HG03159 (cell line): Measurements from ENCODE around the gene ACSS1.

Experiments used
- ATAC-seq: cut with Tn5 transposase; IDR thresholded peaks from one replicate; pipeline ENCODE4 v1.9.1; 2021; ENCODE audit warnings: mild to moderate bottlenecking, moderate library complexity; ENCODE audit not compliant: unreplicated experiment

The ACSS1 gene

DNA sequence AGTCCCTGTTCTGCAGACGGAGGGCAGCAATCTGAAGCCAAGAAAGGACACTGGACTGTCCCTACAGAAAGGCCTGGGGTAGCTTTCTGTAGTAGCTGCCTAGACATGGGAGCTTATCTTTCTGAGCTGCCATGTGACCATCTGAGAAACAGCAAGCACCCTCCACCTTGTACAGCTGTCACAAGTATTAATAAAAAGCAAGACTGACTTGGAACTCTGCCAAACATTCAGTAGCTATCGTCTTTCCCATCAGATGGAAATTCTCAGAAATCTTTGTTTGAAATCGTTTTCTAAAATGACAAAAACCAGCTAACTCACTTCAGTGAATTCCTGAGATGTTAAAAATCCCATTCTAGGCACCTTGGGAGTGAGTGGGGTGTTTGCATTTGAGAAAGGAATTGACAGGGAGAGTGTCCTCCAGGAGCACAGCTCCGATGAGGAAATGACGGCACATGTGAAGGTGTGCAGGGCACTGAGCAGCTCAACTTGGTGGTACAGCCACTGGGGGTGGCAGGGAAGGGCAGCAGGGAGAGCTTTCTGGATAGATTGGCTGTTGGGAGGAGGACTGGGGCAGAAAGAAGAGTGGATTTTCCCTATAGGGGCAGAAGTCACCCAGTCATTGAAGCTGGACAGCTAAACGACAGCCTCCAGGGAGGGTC, 24.5 kb downstream of the ACSS1 start:
- no peak for ATAC-seq

DNA sequence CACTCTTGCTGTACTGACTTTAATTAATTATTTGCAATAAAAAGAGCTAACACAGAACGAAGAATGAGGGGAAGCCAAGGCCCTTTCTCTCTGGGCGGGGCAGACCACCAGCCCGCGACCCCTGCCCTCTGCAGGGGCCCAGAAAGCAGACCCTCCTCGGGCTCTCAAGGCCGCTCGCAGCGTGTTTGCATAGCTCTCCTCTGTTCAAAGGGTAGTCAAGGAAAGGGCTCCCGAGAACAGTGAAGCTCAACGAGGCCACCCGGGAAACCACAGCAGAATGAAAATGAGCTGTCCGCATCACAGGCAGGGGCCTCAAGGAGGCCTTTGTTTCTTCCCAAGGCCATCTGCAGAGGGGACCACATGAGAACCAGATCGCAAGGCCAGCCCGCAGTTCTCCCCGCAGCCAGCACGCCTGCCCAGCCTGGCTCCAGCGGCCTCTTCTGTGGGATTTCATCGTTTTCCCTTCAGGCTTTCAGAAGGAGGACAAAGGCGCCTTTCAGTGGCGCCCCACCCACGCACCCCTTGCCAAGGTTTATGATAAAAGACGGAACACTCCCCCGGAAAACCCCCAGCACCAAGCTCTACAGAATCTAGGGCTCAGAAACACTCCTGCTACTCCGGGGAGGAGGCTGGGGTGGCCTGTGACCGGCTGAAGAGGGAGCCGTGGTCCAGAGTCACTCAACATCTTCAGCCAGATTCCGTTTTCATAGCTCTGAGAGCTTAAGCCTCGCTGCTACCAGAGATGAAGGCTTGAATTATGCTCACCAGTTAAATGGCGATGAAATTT, 25.3 kb downstream of the ACSS1 start:
- ATAC-seq, result no peak

DNA sequence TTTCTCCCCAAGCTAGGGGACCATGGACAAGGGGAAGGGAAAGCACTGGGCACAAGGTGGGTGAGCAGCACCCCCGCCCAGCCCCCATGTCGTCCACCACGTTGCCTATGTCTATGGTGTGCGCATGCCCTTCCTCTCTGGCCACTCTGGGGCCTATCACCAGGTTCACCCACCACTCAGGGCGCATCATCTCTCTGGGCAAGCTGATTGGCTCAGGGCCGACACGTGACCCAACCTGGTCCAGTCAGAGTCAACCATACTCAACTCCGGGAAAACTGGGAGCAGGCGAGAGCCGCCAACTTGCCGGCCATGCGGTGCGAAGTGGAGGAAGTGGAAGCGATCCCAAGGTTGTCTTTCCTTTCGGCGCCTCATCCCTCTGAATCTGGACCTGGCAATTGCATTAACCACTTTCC, 25.9 kb downstream of the ACSS1 start:
- no peak for ATAC-seq

DNA sequence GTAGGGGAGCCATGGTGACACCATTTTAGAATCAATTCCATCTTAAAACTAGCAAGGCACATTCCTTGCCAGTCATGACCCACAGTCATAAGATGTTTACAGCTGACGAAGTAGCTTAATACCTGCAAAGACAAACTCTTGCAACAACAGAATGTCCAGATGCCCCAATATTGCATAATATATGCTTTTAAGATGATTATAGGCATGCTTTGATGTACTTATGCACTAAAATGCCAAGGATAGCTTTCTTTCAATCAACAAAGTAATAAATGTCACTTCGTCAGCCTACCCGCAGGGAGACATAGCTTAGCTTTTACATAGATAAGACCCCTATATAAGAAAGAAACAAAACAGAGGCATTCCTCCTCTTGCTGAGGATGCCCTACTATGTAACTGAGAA, 26.7 kb downstream of the ACSS1 start:
- no peak for ATAC-seq

DNA sequence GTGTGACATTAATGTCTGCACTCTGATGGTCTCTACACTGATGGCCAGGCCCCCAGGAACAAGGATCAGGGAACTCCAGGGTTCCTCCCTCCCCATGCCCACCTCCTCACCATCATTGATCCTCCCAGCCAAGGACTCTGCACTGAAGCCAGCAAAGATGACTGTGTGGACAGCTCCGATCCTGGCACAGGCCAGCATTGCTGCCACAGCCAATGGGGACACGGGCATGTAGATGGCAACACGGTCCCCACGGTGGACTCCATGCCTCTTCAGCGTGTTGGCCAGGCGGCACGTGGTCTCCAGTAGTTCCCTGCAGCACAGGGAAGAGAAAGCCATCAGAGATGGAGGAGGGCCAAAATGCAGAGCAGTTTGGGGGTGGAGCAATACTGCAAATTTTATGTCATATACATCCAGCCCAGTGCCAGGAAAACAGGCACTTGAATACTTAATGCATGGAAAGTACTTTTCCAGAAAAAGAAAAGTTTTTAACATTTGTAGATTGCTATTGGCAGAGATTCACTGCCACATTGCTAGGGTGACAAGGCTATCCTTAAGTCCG, 27.2 kb downstream of the ACSS1 start:
- no peak for ATAC-seq

DNA sequence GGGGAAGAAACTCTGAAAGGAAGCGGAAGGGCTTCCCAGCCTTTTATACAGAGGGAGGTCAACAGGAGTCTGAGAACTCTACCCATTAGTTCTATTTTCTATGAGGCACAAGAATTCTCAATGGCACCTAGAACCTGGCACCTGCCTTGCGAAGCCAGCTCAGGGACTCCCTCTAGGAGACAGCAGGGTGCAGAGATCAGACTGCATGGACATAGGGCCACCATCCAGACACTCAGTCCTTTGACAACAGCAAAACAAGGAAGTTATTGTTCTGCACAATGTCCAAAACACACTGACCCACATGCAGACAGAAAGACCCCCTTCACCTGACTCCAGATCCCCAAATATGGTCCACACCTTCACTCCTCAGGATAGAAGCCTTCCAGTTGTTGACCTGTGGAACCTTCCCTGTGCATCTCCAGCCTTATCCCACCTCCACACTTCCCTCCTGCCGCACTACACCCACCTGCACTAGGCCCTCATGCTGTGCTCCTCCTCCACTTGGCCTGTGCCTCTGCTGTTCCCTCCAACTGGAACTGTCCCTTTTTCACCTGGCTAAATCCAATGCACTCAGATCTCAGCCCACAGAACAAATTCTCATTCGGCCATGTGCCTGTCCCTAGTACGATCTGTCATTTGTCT, 27.8 kb downstream of the ACSS1 start:
- no peak for ATAC-seq

DNA sequence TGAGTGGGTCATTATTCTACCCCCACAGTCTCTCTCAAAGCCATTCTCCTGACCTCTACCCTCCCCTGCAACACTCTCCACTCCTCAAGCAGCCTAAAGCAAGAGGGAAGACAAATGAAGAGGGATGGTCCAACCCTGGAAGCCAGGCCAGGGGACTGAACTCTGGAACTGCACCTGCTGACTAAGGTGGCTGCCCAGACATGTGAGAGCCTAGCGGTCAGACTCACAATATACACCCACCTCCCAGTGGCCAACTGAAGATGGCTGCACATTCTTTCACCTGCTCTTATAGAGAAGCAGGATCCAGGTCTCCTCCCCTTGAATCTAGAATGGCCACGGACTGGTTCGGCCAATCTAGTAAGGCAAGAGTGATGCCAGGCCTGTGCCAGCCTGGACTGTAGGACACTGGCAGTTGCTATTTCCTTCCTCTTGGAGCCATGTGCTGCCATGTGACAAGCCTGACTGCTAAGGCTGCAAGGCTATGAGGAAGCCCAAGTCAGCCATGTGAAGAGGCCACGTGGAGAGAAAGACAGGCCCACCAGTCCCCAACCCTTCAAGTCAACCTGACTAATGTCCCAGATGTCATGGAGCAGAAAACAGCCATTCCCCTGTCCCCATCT, 31.8 kb downstream of the ACSS1 start:
- no peak for ATAC-seq

DNA sequence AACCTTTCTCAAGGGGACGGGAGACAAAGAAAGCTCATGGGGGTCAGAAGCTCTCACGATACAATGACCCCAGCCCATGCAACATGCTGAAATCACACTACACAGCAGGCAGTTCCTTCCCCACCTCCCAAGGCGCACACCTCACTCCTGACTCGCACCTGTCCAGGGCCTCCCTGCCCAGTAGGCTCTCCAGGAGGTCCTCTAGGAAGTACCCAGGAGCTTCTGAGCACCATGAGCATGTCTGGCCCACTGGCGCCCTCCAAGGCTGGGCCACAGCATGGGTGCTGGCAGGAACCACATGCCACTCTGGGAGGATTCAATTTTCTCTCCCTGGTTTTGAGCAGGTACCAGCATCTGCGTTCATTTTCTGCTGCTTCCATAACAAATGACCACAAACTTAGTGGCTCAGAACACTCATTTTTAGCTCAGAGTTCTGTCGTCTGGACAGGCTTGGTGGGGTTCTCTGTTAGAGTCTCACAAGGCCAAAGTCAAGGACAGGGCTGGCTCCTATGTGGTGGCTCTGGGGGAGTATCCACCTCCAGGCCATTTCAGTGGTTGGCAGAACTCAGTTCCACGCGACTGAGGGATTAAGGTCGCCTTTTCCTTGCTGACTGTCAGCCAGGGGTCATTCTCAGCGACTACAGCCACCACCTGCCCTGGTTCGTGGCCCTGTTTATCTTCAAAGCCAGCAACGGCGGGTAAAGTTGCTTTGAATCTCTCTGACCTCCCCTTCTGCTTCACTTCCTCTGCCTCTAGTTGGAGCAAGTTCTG, 32.7 kb downstream of the ACSS1 start:
- ATAC-seq, result no peak

DNA sequence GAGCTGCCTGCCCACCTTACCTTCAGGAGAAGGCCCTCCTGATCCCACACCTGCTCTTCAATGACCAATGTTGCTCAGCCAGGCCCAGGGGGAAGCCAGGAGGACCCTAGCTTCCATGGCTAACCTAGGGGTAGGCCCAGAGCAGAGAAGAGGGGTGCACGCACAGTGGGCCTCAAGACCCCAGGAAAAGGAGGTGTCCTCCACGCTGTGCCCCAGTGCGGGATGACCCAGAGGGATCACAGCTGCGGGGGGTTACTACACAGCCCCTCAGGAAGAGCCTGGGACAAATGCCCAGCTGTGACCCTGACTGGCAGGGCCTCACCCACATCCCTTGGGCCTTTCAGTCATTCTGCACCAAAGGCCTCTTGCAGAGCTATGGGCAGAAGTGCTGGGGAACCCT, 33.8 kb downstream of the ACSS1 start:
- ATAC-seq, result no peak

DNA sequence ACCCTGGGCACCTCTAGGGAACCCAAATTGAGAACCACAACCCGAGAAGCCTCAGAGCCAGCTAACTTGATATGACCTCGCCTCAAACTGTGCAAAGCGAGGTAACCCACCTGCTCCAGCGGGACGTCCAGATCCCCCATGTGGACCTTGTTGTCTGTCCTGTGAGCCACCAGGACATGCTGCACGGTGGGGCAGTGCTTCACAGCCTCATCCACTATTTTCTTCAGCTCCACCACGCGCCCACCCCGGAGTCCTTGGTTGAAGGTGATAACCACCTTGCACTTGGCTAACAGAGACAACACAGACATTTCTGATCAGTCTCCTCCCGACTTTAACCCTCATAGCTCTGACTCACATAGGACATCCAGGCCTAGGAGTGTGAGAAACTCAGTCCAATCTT, 34.6 kb downstream of the ACSS1 start:
- no peak for ATAC-seq

DNA sequence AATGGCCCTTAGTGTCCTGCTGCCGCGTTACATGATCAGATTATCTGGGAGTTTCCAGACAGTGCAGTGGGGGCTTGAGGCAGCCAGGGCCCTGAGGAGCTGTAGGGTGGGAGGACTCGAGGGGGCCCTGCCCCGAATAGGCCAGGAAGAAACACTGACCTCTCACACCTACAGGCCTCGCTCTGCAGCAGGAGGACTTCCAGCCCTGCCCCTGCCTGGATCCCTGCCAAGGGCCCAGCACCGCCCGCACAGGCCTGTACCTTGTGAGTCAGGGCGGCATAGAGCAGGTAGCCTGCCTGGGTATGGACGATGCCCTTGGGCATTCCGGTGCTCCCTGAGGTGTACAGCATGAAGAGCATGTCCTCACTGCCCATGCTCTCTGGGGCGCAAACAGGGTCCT, 35.3 kb downstream of the ACSS1 start:
- ATAC-seq, result no peak

DNA sequence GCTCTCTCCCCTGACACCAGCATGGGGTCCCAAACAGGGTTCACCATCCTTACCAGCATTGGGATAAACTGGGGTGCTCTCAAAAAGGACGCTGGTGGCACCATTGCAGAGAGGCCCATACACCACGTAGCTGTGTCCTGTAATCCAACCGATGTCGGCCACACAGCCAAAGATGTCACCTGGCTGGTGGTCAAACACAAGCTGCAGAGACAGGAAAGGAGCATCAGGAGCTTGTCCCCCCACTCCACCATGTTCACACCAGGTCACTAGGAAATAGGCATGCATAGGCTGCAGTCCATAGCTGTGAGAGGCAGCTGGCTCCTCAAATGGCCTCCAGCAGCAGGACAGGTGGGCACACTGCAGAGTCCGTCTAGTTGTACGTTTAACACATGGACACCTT, 36.6 kb downstream of the ACSS1 start:
- ATAC-seq, result no peak

DNA sequence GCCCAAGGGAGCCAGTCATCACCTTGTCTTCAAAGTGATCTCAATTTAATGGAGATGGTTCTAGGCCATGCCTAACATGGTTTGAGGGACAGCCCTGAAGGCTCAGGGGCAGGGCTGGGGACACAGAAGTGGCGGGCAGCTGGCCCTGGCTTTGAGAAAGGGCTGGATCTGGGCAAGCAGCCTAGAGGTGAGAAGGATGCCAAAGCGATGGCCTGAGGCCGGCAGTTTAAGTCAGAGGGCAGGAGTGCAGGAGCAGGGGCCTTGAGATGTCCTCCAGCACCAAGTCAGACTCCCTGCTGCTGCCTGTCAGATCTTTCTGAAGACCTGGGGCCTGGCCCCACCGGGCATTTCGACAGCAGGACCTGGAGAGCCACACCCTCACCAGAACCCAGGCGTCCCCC, 37.0 kb downstream of the ACSS1 start:
- no peak for ATAC-seq

DNA sequence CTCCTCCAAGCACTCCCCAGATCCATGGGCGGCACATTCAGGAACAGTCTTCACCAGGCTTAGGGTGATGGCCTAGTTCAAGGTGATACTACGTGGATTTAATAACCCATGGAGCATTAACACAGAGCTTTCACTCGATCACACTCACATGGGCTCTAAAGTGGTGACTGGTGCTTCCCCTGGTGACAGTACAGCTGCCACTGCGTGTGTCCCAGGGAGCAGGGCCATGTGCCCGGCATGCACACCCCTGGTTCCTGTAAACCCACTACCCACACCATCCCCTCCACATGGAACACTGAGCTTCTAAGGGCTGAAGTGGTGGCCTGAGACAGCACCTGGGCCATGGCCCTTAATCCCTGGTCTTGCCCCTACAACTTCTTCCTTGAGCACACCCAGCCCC, 37.6 kb downstream of the ACSS1 start:
- ATAC-seq, result no peak

DNA sequence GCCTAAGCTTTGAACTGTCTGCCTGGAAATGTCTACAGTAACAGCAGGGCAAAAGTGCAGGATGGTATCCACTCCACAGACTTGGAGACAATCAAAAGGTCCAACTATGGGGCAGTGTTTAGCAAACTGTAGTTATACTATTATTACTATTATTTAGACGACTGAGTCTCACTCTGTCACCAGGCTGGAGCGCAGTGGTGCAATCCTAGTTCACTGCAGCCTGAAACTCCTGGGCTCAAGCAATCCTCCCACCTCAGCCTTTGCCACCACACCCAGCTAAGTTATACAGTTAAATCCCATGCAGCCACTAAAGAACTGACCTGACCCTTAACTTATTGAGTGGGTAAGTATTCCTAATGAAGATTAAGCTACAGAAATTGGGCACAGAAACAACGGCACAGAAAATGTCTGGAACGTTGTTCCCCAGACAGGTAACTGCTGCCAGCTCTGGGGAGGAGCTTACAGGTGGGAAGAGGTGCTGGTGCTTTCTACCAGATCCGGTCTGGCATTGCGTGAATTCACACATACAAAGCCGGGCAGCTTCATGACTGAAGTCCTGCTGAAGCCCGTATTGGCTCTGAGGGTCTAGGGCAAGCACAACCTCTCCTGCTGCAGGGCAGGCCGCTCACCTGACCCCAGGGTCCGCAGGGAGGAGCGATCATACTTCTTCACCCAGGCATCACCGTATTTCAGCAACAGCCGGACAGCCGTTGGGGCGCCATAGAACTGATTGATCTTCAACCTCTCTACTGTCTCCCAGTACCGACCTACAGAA, 38.4 kb downstream of the ACSS1 start:
- ATAC-seq, result no peak

DNA sequence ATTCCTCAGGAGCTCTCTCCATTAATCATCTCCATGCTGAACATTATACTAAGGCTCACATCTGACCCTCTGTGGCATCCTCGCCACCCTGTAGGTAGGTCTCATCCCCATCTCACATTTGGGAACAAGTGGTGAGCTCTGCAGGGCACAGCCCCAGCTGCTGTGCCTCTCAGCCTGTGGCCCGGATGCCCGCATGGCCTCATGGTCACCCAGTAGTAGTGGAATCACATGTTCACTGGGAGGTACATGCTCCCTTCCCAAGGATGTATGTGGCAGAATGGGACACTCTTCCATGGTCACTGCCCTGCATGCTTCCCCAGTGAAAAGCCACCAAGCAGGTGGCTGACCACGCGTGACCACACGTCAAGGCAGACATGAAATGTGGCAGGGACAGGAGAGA, 39.1 kb downstream of the ACSS1 start:
- no peak for ATAC-seq

DNA sequence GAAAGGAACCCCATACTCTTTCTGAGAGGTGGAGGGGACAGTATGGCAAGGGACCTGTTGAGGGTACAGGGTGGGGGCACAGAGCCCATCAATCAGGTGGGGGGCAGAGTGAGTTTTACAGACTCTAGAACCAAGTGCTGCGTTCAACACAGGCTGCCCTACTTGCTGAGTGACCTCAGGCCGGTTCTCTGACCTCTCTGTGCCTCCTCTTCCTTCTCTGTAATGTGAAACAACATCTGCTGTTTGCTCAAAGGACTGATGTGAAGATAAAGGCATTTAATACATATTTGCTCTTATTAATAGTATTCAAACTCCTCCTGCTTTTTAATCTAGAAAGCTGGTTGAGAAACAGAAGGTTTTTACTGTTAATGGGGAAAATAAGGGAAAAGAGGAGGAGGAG, 39.5 kb downstream of the ACSS1 start:
- ATAC-seq, result no peak

DNA sequence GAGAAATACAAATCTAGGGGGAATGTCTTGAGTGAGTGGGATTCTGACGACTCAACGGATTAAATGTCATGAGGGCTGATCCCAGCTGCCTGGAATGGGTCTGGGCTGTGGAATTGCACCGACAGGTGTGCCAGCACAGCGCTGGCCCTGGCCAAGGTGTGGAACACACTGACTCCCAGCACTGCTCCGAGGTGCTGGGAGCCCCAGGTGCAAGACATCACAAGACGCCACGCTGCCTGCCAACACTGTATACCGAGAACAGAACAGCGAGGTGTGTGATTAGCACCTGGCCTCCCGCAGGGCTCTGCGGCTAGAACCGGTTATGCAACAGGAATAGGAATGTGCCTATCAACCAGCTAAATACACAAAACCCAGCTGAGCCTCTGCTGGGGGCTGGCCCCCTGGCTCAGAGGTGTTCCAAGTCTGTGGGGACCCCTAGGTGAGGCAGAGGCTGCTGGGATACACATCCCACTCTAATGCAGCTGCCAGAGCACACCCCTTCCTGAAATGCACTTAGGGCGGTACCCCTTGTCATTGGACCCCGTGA, 40.6 kb downstream of the ACSS1 start:
- no peak for ATAC-seq

DNA sequence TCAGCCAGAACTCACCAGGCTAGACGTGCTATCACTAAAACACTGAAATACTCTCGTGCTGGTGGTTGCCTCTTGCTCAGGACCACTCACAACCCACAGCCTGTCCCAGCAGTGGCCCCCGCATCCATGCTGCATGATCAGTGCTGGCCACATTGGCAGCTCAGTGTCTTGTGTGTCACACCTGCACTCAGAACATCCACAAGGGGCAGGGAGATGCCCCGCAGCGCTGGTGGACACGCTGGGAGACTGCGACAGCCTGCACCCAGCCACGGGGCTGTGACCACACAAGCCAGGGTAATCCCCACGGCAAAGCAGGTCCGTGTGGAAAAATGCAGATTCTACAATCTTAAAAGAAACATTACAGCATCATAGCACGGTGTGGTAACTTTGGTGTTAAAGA, 41.5 kb downstream of the ACSS1 start:
- ATAC-seq, result no peak

DNA sequence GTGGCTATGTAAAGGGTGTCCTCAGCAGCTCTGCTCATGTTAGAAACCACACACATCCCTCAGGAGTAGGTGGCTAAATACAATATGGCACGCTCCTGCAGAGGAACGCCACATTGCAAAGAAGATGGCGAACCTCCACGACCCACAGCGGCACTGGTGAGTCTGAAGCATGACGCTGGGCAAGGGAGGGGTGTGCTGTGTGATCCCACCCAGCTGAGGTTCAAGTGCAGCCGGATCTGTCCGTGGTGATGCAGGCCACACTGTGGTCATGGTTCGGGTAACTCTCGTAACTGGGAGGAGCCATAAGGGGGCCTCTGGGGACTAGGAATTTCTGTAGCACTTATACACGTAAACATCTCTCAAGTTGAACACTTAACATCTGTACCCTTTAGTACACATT, 42.0 kb downstream of the ACSS1 start:
- ATAC-seq, result no peak
